Measurements from ENCODE around the gene FASN.

Gene FASN

GRCh38 chr17:82088838-82089722 lies 9.0 kb downstream of the FASN start:
- no peak for DNase-seq (ENCODE audit: low spot score)

GRCh38 chr17:82087961-82088837 lies 9.8 kb downstream of the FASN start:
- DNase-seq (ENCODE audit: low spot score): no peak

GRCh38 chr17:82086941-82087906 lies 10.8 kb downstream of the FASN start:
- DNase-seq (ENCODE audit: low spot score): no peak

GRCh38 chr17:82085931-82086764 lies 11.9 kb downstream of the FASN start:
- no peak for DNase-seq (ENCODE audit: low spot score)

- DNase-seq (ENCODE audit: low spot score): no peak
Measured at GRCh38 chr17:82085031-82085861, 12.8 kb downstream of the FASN start.

GRCh38 chr17:82084373-82085030 lies 13.5 kb downstream of the FASN start:
- DNase-seq (ENCODE audit: low spot score): no peak

GRCh38 chr17:82083533-82084359 lies 14.3 kb downstream of the FASN start:
- no peak for DNase-seq (ENCODE audit: low spot score)

DNA sequence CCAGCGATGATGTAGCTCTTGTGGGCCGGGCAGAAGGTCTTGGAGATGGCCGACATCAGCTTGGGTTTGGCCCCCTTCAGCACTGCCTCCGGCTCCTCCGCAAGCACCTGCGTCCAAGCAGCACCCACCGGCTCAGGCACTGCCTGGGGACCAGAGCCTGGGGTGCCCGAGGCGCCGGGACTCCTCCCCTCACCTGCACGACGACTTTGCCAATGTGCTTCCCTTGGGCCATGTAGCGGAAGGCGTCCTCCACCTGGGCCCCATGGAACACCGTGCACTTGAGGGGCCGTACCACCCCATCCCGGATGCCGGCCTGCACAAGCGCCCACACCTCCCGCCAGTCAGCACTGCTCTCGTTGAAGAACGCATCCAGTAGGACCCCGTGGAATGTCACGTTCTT lies 15.0 kb downstream of the FASN start:
- DNase-seq (ENCODE audit: low spot score): no peak

GRCh38 chr17:82082456-82082855 lies 15.6 kb downstream of the FASN start:
- DNase-seq (ENCODE audit: low spot score): no peak

DNA sequence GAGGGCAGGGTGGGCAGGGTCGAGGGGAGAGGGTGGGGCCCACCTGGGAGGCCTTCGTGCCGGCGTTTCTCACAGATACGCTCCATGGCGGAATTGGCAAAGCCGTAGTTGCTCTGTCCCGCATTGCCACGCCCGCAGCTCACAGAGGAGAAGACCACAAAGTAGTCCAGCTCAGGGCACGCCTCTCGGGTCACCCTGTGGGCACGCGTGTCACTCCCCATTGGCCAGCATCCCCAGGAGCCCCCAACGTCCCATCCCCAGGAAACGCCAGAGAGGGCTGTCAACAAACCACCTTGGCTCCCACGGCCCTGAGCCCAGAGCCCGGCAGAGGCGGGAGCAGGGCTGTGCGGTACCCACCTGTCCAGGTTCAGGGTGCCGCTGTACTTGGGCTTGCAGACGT lies 16.1 kb downstream of the FASN start:
- DNase-seq (ENCODE audit: low spot score): no peak

DNA sequence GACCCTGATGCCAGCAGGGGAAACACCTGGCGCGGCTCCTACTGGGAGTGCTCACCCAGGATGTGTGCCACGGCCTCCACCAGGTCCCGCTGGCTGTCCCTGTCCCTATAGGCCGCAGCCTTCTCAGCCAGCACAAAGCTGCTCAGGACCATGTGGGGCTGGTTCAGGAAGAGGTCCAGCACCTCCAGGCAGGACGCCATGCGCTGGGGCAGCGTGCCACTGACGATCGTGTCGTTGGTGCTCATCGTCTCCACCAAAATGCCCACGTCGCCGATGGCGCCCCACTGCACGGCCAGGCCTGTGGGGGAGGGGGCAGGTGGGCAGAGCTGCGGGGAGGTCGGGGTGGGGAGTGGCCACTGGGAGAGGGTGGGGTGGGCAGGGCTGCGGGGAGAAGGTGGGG lies 16.5 kb downstream of the FASN start:
- no peak for DNase-seq (ENCODE audit: low spot score)

DNA sequence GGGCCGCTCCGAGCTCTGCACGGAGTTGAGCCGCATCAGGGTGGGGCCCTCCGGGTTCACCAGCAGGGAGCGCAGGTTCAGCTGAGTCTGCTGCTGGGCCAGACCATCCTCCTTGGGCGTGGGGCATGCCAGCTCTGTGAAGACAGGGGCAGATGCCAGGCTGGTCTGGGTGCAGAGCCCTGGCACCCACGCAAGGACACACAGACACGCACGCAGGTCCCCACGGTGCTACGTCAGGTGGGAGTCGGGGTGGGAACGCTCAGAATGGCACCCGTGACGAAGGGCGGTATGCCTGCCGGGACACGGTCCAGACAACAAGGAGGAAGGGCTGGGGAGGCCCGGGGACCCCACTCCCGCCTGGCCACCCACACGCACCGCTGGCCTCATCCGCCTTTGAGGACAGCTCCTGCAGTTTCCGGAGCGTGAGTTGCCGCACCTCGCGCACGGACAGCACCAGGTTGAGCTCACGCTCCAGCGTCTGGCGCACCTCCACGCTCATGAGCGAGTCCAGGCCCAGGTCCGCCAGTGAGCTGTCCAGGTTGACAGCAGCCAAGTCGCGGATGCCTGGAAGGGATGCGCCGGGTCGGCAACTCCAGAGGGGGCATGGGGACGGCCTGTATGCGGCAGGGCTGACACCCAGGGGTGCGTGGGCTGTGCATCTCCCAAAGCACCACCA lies 17.1 kb downstream of the FASN start:
- no peak for DNase-seq (ENCODE audit: low spot score)

DNA sequence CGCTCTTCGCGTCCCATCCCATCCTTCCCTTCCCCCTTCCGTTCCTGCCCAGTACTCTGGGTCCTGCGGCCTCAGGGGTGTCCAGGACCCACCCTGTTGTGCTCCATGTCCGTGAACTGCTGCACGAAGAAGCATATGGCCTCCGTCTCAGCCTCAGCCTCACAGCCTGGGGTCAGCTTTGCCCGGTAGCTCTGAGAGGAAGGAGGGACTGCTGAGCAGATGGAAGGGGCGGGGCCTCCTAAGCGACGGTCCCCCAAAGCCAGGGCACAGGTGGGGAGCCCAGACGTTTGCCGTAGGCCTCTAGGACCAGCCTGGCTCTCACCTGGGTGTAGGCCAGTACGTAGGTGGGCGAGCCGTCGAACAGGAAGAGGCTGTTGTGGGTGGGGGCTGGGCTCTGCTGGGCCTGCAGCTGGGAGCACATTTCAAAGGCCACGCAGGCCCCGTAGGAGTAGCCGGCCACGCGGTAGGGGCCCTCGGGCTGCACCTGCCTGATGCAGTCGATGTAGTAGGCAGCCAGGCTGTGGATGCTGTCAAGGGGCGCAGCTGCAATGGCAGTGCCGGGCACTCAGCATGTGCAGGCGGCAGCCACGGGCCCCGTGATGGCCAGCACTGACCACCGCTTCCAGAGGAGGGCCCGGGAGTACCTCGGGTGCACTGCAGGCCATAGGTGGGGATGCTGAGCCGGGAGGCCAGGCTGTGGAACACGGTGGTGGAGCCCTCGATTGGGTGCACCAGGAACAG lies 17.8 kb downstream of the FASN start:
- no peak for DNase-seq (ENCODE audit: low spot score)

DNA sequence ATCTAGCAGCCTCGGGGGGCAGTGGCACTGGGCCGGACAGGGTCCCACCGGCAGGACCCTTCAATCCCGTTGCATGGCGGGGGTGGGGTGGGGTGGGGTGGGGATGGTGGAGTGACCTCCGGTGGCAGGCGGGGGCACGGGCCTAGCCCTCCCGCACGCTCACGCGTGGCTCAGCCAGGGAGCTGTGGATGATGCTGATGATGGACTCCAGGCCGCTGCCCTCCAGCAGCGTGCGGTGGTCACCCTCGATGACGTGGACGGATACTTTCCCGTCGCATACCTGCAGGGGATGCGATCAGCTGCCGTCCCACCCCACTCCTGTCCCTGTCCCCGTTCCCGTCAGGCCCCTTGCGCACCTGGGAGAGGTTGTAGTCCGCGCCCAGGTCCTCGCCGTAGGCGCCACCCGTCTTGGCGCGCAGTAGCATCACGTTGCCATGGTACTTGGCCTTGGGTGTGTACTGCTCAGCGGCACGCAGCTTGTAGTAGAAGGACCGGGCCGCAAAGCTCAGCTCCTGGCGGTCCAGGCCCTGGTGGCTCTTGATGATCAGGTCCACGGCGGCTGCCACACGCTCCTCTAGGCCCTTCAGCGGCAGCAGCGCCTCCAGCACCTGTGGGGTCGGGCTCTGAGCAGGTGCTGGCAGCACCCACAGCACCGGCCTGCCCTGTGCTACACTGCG lies 18.9 kb downstream of the FASN start:
- no peak for DNase-seq (ENCODE audit: low spot score)

DNA sequence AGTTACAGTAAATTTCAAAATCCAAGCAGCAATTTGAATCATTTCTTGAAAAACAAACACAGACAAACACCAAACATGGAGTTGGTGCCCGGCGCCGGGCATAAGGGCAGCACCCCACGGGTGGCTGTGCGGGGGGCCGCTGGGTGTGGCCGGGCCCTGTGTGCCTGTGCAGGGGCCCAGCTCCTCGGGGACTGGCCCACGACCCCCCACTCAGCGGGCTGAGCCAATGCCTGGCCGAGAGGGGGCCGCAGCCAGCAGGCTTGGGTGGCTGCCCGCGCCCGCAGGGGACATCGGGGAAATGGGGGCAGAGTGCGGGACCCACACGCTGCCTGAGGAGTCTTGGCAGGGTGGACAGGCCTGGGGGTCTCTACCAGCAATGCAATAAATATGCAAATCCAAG lies 19.6 kb downstream of the FASN start:
- no peak for DNase-seq (ENCODE audit: low spot score)

DNA sequence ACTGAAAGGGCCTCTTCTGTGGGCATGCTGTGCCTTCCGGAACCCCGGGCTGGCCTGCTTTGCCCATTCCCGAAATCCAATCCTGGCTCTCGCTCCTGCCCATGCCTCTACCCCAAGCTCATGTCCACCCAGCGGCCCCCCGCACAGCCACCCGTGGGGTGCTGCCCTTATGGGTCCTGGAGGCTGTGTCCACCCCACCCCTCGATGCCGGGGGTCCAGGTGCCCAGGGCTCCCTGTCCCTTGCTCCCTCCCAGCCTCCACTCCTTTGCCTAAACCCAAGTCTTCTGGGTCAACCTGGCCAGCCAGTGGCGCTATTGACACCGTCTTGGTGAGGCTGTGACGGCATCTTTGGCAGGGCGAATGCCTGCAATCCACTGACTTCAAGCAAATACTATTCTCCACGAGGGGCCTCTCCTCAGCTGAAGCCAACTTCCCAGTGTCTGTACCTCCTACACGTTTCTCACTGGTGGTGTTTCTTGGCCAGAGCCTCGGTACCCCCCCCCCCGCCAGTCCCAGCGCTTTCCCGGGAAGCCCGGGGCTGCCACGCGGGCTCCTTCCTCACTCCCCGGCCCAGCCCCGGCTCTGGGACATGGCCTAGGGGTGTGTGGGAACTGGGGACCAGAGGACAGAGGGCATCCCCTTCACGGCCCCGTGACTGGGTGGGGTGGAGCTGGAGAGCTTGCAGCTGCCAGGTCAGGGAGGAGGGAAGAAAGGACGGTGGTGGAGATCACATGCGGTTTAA lies 20.2 kb downstream of the FASN start:
- DNase-seq (ENCODE audit: low spot score): no peak
